ENCODE measurements around the gene SETDB2.
"Not testable (repeated sequence)": the region's sequence is repeated elsewhere in the genome, so short reads cannot be mapped to it uniquely, and the experiment has no call there.

The SETDB2 gene

DNA sequence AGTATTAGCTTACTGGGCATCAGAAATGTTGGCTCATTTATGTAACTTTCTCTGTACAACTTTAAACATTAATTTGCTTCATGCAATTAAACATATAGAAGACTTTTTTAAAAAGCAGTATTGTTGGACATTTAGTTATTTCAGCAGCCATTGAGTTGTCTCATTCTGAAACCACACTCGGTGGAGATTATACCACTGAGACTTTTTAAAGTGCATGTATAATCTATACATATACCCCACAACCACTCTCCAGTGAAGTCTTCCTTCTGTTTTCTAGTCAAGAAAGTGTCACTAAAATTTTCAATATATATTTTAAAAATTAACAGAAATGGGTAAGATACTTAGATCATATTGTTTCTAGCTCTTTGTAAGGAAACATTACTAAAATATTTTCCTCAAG lies 15.5 kb downstream of the SETDB2 start:
- FAIRE-seq (peak; percentile 12), DNase-seq (ENCODE audit: extremely low spot score, insufficient read length, low read depth) (no peak)

DNA sequence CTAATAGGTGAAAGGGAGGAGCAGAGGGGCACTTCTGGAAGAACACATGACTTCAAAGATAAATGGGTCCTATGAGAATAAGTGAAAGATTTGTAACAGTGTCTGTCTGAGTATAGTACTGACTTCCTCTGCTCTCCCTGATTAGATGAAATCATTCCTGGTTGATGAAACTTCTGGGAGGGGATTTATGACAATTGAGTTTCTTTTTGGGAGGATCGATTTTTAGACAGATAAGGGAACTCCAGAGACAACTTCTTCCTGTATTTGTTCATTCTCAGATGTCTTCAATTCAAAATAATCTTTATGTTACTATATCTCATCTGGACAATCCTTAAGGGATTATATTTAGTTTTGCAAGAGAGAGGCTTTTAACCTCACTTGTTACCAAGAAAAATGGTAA lies 20.0 kb downstream of the SETDB2 start:
- DNase-seq (ENCODE audit: extremely low spot score, insufficient read length, low read depth) (no peak), FAIRE-seq (no peak)

DNA sequence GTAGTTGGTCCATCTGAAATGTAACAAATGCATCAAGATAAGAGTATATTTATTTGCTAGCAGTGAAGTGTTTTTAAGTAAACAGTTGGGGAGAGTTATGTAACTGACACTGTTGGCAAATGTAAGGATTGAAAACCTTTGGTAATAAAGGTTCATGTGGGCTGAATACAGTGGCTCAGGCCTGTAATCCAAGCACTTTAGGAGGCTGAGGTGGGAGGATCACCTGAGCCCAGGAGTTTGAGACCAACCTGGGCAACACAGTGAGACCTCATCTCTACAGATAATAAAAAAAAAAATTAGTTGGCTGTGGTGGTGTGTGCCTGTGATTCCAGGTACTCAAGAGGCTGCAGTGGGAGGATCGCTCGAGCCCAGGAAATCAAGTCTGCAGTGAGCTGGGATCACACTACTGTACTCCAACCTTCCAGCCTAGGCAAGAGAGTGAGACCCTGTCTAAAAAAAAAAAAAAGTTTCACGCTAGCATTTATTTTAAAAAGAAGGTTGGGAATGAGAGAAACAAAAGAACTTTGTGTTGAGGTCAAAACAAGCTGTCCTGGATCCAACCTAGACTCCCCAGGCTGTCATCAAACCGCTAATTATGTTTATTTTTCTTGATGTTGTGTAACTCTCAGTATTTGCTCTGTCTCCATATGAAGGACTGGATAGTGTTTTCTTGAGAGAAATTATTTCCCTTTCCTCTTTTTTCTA lies 20.7 kb downstream of the SETDB2 start:
- FAIRE-seq, result no peak

DNA sequence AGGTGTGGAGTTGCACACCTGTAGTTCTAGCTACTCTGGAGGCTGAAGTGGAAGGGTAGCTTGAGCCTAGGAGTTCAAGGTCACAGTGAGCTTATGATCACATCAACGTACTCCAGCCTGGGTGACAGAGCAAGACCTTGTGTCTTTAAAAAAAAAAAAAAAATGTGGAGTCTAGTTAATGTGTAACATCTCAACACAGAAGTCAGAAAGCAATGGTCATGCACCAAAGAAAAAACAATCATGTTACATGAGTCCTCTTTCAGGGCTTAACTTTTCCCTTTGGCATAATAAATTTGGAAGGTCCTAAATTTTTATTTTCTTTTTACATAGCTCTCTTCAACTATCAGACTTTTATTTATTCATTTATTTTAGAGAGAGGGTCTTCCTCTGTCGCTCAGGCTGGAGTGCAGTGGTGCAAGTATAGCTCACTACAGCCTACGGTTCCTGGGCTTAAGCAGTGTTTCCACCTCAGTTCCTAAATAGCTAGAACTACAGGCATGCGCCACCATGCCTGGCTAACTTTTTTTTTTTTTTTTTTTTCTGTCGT lies 22.3 kb downstream of the SETDB2 start:
- DNase-seq (ENCODE audit: extremely low spot score, insufficient read length, low read depth) (no peak), FAIRE-seq (peak; percentile 51)

More for the DNA sequence above, 20.7 kb downstream of the SETDB2 start:
- no peak for DNase-seq (ENCODE audit: extremely low spot score, insufficient read length, low read depth)

DNA sequence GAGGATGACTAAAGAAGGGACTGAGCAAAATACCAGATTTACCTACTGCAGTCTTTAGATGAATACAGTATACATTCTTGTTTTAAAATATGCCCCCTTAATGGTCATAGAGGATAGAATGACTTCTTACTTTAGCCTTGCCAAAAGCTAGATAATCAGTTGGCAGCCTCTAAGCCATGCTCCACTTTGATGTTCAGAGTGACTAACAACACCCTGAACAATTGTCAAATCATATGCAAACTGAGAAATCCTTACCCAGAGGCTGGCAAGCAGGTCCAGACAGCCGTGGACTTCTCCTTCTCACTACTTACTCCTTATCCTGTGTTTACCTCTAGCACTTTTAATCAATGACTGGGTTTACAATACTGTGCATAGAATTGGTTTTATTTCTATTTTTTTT lies 28.1 kb downstream of the SETDB2 start:
- FAIRE-seq (no peak), DNase-seq (ENCODE audit: extremely low spot score, insufficient read length, low read depth) (no peak)

DNA sequence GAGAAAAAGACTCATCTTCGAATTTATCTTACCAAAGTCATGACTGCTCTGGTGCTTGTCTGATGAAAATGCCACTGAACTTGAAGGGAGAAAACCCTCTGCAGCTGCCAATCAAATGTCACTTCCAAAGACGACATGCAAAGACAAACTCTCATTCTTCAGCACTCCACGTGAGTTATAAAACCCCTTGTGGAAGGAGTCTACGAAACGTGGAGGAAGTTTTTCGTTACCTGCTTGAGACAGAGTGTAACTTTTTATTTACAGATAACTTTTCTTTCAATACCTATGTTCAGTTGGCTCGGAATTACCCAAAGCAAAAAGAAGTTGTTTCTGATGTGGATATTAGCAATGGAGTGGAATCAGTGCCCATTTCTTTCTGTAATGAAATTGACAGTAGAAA lies 32.5 kb downstream of the SETDB2 start:
- FAIRE-seq (no peak), DNase-seq (ENCODE audit: extremely low spot score, insufficient read length, low read depth) (no peak)

DNA sequence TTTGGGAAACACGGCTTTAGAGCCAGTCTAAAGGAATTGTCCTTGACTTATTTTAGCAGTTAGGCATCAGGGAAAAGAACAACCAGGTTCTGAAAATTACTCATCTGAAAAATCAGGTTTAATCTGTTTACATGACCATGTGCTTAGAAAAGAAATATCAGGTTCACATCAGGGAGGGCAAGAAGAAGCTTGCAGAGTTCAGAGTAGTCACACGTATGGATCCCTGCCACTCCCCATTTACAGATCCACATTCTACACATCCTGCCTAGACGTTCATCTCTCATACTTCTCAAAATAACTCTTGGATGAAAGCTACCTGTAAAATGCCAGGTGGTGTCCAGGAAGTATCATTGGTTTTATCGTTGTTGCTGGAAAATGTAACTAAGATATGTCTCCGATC lies 37.7 kb downstream of the SETDB2 start:
- no peak for FAIRE-seq
- DNase-seq (ENCODE audit: extremely low spot score, insufficient read length, low read depth), result no peak

DNA sequence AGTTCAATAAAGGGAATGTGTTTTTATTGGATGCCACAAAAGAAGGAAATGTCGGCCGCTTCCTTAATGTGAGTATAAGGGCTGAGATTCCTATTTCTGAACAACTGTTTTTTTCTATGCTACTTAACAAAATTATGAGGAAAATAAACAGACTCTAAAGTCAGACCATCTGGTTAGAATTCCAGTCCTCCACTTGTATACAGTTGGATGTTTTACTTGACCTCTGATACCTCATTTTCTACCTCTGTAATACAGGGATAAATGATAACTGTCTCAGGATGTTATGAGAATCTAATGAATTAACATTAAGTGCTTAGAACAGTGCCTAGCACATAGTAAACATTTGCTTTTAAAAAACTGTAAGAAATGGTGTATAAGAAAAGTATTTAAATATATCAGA lies 44.5 kb downstream of the SETDB2 start:
- FAIRE-seq (no peak), DNase-seq (ENCODE audit: extremely low spot score, insufficient read length, low read depth) (no peak)

DNA sequence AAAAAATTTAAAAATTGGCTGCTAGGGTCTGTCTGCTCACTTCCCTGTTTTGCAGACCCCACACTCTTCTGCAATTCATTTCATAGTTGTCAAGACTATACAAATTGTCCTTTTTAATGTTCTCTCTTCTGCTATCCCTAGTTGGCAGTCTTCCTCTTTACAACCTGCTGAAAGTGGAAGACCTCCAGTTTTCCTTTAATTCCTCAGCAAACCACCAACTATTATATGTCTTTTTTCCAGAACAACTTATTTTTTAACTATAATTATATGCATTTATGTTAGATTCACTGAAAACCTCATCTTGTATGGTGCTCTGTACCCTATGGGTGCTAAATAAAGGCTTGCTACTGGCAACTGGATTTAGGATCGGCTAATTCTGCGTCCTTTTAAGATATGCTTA lies 50.6 kb downstream of the SETDB2 start:
- FAIRE-seq (peak; percentile 53), DNase-seq (ENCODE audit: extremely low spot score, insufficient read length, low read depth) (no peak)

DNA sequence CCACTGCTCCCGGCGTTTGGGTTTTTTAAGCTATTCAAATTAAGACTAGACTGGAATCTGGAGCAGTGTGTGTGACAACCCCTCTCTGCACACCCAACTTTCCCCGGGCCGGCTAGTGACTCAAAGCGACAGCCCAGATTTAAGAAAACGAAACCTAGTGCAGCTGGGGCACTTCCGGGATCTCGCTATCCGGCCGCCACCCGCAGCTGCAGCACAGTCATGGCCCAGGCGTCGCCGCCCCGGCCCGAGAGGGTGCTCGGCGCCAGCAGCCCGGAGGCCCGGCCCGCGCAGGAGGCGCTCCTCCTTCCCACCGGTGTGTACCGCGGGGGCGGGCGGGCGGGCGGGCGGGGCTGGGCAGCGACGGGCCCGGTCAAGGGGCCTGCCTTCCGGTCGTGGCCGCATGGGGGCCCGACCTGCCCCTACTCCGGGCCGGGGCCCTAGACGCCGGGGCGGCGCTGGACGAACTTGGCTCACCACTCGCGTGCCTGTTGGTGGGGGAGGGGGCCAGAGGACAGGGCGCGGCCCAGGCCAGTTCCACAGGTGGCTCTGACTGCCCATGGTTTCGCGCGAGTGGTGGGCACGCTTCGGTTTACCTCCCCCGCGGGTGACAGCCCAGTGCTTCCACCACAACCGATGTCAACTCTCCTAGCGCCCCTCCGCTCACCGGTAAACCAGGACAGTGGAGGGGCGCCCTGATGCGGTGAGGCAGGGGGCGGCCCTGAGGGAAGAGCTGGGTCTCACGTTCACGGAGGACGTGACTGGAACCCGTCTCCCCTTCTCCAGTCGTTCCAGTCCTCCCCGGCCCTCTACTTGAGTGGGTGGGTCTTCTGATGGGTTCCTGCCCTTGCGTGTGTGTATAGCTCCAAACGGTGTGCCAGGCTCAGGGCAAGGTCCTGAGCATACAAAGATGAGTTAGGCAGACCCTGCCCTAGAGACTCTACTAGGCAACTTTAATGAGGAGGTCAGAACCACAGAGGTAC lies 52.0 kb downstream of the SETDB2 start, which contains the start of gene PHF11:
TSS of gene PHF11 (plus strand) at position 171 of the 980 bp plus-strand sequence. CDS start at position 220, 49 bp downstream.
- peak; percentile 96 for FAIRE-seq
- DNase-seq (ENCODE audit: extremely low spot score, insufficient read length, low read depth), result peak; percentile 77

DNA sequence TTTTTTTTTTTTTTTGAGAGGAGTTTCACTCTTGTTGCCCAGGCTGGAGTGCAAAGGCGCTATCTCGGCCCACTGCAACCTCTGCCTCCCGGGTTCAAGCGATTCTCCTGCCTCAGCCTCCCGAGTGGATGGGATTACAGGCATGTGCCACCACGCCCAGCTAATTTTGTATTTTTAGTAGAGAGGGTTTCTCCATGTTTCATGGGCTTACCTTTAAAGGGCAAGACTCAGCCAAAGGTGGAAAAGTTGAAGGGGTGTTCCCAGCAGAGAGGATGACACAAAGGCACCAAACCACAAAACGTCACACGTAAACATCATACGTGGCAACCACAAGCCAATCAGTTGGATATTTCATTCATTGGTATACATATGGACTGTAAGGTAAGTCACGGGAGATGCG lies 52.8 kb downstream of the SETDB2 start:
- FAIRE-seq, result peak; percentile 57
- not testable (repeated sequence) for DNase-seq (ENCODE audit: extremely low spot score, insufficient read length, low read depth)

DNA sequence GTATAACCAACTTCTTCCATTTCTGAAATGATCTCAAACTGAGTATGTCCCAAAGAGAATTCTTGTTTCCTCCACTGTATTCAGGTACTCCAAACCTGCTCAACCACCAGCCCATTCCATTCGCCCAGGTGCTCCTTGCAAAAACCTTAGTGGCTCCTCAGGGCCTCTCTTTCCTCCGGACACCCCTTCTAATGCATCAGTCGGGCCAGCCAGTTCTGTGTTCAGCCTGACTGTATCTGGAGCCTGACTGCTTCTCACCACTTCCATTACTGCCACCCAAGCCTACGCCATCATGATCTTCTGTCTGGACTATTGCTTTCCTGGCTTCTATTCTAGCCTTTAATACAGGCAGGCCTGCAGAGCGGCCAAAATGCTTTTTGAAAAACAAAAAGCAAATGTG lies 53.2 kb downstream of the SETDB2 start:
- no peak for FAIRE-seq
- DNase-seq (ENCODE audit: extremely low spot score, insufficient read length, low read depth), result no peak

DNA sequence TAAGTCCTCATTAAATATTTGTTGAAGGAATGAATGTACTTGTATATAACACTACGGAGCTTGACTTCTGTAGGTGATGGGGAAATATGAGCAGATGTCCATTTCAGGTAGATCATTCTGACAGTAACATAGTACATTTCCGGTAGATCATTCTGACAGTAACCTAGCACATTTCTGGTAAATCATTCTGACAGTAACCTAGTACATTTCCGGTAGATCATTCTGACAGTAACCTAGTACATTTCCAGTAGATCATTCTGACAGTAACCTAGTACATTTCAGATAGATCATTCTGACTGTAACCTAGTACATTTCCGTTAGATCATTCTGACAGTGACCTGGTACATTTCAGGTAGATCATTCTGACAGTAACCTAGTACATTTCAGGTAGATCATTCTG lies 54.1 kb downstream of the SETDB2 start:
- FAIRE-seq (no peak), DNase-seq (ENCODE audit: extremely low spot score, insufficient read length, low read depth) (no peak)

DNA sequence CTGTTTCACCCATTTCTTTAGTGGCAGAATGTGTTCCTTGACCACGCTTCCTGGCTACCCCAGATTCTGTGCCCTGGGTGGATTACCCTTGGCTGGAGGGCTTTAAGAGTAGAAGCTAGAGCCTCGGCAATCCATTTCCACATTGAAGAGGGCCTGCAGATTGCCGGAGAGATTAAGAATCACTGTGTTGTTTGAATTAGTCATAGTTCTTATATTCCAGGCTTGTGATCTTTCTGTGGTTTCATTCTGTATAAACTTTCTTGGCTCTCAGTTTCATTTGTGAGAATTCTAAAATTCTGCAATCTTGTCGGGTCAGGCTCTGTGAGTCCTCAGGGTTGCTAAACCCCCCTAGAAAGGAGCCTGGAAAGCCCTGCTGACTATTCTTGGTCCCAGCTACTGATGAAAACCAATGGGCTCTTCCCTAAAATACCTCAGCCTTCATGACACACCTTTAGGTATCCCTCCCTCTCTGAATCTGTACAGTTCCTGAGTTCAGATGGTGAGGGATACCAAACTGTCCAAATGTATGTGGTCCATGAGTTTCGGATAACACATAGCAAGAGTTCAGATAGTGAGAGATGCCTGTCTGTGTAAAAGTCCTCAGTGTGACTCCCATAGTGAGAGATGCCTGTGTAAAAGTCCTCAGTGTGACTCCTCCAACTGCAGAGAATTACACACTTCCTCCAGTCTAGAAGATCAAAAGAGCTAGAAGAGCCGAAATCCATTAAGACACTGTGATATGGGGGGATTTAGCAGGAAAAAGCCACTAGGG lies 56.0 kb downstream of the SETDB2 start:
- peak; percentile 53 for FAIRE-seq
- DNase-seq (ENCODE audit: extremely low spot score, insufficient read length, low read depth), result no peak

DNA sequence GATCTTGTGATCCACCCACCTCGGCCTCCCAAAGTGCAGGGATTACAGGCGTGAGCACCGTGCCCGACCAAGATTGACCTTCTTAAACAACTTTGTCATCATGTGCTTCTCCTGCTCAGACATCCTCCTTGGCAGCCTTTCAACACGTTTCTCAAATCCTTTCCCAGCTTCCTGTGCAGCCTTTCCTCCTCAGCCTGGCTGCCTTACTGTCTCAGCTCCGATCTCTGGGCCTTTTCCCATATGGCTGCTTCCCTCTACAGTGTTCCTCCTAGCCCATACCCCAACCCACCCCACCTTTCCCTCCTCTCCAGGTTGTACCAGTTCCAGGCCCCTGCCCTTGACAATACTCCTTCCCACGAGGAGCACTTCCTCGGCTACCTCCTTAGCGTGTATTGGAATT lies 58.9 kb downstream of the SETDB2 start:
- FAIRE-seq, result no peak
- DNase-seq (ENCODE audit: extremely low spot score, insufficient read length, low read depth), result no peak

DNA sequence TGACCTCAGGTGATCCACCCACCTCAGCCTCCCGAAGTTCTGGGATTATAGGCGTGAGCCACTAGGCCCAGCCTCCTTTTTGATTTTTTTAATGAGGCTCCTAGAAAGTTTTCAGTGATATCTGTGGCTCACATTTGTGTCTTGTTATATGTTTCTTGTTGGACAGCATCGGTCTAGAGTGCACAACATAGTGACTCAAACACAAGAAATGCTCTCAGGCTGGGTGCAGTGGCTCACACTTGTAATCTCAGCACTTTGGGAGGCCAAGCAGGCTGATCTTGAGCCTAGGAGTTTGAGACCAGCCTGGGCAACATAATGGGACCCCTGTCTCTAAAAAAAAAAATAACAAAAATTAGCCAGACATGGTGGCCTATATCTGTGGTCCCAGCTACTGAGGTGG lies 59.9 kb downstream of the SETDB2 start:
- DNase-seq (ENCODE audit: extremely low spot score, insufficient read length, low read depth) (no peak), FAIRE-seq (no peak)

DNA sequence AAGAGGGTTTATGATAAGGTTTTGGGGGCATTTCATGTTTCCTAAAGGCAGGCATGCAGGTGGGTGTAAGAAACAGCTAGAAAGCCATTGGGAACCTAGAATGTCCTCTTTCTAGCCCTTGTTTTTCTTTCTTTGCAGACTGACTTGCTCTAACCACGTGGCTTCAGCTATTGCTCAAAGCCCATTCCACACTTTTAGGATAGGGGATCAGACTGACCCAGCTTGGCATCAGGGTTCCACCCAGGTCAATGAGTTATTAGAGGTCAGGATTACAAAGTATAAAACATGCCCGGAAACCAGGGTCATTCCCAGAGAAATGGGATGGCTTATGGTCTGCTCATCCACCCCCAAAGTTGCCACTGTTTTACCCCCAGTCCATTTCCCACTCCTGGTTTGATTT lies 68.5 kb downstream of the SETDB2 start:
- DNase-seq (ENCODE audit: extremely low spot score, insufficient read length, low read depth), result no peak
- no peak for FAIRE-seq

DNA sequence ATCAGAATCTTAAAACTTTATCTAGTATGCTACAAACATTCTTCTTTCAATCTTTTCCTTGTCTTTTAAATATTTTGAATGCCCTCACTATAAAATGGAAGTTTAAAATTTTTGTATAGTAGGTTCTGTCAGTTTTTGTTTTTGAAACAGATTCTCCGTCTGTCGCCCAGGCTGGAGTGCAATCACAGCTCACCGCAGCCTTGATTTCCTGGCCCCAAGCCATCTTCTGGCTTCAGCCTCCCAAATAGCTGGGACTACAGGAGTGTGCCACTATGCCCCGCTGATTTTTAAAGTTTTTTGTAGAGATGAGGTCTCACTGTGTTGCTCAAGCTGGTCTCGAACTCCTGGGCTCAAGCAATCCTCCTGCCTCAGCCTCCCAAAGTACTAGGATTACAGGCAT lies 72.4 kb downstream of the SETDB2 start:
- no peak for DNase-seq (ENCODE audit: extremely low spot score, insufficient read length, low read depth)
- FAIRE-seq, result no peak

DNA sequence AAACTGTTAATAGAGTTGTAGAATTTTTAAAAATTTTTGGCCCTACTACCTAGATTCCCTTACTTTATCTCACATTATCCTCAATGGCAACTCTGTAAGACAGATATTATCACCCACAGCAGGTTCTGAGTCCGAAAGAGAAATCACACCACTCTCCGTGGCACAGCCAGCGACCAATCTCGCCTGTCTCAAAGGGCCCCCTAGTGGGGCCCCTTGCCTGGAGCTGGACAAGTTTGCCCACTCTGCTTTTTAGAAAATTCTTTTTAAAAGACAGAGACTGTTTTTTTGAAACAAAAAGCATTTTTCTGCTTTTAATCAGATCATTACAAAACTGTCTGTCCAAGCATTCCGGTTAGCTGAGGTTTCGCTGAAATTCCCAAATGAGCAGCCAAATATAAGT lies 73.4 kb downstream of the SETDB2 start:
- FAIRE-seq (no peak), DNase-seq (ENCODE audit: extremely low spot score, insufficient read length, low read depth) (no peak)

DNA sequence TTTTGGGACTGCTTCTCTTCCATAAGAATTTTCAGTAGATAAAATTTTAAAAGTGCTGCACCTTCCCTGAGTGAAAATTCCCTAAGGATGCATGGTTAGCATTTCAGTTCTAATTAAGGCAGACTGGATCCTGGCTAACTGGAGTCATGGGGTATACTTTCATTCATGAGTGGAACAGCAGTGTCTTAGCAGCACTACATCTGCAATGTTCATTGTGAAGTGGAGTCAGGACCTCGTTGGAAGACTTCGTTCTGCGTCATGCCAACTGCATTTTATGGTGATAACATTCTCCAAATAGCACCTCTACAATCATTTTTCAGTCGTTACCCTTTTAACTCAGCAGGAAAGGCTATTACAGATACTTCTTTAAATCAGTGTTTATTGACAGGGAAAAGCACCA lies 77.2 kb downstream of the SETDB2 start:
- FAIRE-seq, result no peak
- DNase-seq (ENCODE audit: extremely low spot score, insufficient read length, low read depth), result no peak

All from GM18507 (cell line).